Hepatocyte (in vitro differentiated cells): Measurements from ENCODE around the gene DCAF7. TPM values are rescaled to one million over a fixed set of nuclear protein-coding genes. Genes with fewer than 3 reads are reported as not detected.

ENCODE experiments used
- DNase-seq: peaks from one replicate; pipeline ENCODE4 v3.0.0-alpha.2; 2016; ENCODE audit warnings: low spot score
- H2AFZ ChIP-seq: fragments of 200-600 bp; sonication (generic); 2 replicates; pipeline ENCODE4 v1.6.0; 2016; ENCODE audit warnings: antibody characterized with exemption, mild to moderate bottlenecking
- H3K27ac ChIP-seq: fragments of 200-600 bp; sonication (generic); 2 replicates; pipeline ENCODE4 v1.5.1; 2016; ENCODE audit warnings: mild to moderate bottlenecking
- H3K27me3 ChIP-seq: fragments of 200-600 bp; sonication (generic); 2 replicates; pipeline ENCODE4 v1.6.1; 2016
- H3K36me3 ChIP-seq: fragments of 200-600 bp; sonication (generic); replicated peaks from 2 replicates; pipeline ENCODE4 v1.5.1; 2016; ENCODE audit warnings: low read depth; ENCODE audit not compliant: insufficient read depth
- H3K4me1 ChIP-seq: fragments of 200-600 bp; sonication (generic); 2 replicates; pipeline ENCODE4 v1.5.1; 2016; ENCODE audit warnings: mild to moderate bottlenecking, moderate library complexity; ENCODE audit not compliant: insufficient read depth
- H3K4me2 ChIP-seq: fragments of 200-600 bp; sonication (generic); 2 replicates; pipeline ENCODE4 v1.6.0; 2016
- H3K4me3 ChIP-seq: fragments of 200-600 bp; sonication (generic); 2 replicates; pipeline ENCODE4 v1.5.1; 2016; ENCODE audit warnings: mild to moderate bottlenecking
- H3K79me2 ChIP-seq: fragments of 200-600 bp; sonication (generic); 2 replicates; pipeline ENCODE4 v1.6.0; 2017; ENCODE audit warnings: mild to moderate bottlenecking
- H3K9me2 ChIP-seq: fragments of 200-600 bp; sonication (generic); replicated peaks from 2 replicates; pipeline ENCODE4 v1.6.0; 2017; ENCODE audit warnings: mild to moderate bottlenecking; ENCODE audit not compliant: insufficient read depth
- H3K9me3 ChIP-seq: fragments of 200-600 bp; sonication (generic); 2 replicates; pipeline ENCODE4 v1.5.1; 2016; ENCODE audit warnings: low read depth, mild to moderate bottlenecking
- H4K20me1 ChIP-seq: fragments of 200-600 bp; sonication (generic); 2 replicates; pipeline ENCODE4 v1.6.0; 2016; ENCODE audit warnings: mild to moderate bottlenecking; ENCODE audit not compliant: insufficient read depth, poor library complexity, severe bottlenecking
- EZH2 ChIP-seq: fragments of 200-600 bp; sonication (generic); IDR thresholded peaks from 2 replicates; pipeline ENCODE4 v1.6.1; 2016; ENCODE audit warnings: antibody characterized with exemption, mild to moderate bottlenecking, borderline replicate concordance
- EZH2phosphoT487 ChIP-seq: fragments of 200-600 bp; sonication (generic); IDR thresholded peaks from one replicate; pipeline ENCODE4 v1.6.1; 2018; ENCODE audit warnings: antibody characterized with exemption, mild to moderate bottlenecking, low read depth, moderate library complexity; ENCODE audit not compliant: unreplicated experiment, severe bottlenecking
- WGBS: methylation state at CpG from one replicate; pipeline ENCODE4 v1.1.6; 2016; ENCODE audit warnings: low lambda C conversion rate; ENCODE audit errors: missing lambda C conversion rate; 5-methylcytosine and 5-hydroxymethylcytosine counted together
- polyA plus RNA-seq: library from polyadenylated mRNA; unstranded; fragments of >200 nt; fragmentation: Nextera tagmentation; extraction: Ambion mirVana; gene quantifications from 2 replicates; pipeline ENCODE4 v1.2.1, GENCODE V29; 2016
- total RNA-seq: library from RNA; depleted of rRNA; stranded (reverse); fragments of >200 nt; gene quantifications from 2 replicates; pipeline ENCODE4 v1.2.3, GENCODE V29; 2014
- TF ChIP-seq, protein P1 (sequence below): fragments of 200-600 bp; sonication (generic); IDR thresholded peaks from 2 replicates; pipeline ENCODE4 v1.5.1; 2016; ENCODE audit warnings: antibody characterized with exemption, mild to moderate bottlenecking; ENCODE audit not compliant: poor library complexity

DCAF7 gene
- total and polyA plus RNA-seq, 2 experiments from 2014 or later = 53.0 to 56.5 TPM

DNA sequence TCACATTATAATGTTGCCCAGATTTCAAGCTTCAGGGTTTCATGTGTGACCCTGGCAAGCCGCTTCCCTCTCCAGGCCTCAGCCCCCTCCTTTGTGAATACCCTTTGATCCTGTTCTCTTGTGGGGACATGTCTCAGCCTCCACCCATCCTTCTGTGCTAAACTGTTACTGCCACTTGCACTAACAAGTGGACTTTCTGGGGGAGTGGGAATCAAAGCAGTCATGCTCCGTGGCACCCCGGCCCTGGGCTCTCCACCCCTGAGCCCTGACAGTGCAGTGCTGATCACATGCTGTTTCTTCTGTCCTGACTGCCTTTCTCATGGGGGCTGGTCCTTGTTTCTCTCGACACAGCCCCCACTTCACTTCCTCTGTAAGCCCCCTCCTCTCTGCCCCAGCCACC, 9.7 kb upstream of the DCAF7 start:
- H2AFZ ChIP-seq = no peak overlapping the region
- H3K4me1 ChIP-seq = no peaks in the 10 kb centered on the region
- no peaks in the 10 kb centered on the region for H3K79me2 ChIP-seq
- no peak overlapping the region for H3K27ac ChIP-seq
- H3K9me3 ChIP-seq = no peaks in the 10 kb centered on the region
- H3K4me2 ChIP-seq = no peak overlapping the region
- TF ChIP-seq EZH2 (no peak), EZH2phosphoT487 (no peak)
- TF ChIP-seq, protein P1, sequence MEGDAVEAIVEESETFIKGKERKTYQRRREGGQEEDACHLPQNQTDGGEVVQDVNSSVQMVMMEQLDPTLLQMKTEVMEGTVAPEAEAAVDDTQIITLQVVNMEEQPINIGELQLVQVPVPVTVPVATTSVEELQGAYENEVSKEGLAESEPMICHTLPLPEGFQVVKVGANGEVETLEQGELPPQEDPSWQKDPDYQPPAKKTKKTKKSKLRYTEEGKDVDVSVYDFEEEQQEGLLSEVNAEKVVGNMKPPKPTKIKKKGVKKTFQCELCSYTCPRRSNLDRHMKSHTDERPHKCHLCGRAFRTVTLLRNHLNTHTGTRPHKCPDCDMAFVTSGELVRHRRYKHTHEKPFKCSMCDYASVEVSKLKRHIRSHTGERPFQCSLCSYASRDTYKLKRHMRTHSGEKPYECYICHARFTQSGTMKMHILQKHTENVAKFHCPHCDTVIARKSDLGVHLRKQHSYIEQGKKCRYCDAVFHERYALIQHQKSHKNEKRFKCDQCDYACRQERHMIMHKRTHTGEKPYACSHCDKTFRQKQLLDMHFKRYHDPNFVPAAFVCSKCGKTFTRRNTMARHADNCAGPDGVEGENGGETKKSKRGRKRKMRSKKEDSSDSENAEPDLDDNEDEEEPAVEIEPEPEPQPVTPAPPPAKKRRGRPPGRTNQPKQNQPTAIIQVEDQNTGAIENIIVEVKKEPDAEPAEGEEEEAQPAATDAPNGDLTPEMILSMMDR = no peak
- peaks cover 13% of the 10 kb centered on the region for H3K27me3 ChIP-seq
- no peak overlapping the region for H3K4me3 ChIP-seq
- no peak for DNase-seq
- WGBS = 73% methylated on average over 4 of the region's 4 CpGs
- no peaks in the 10 kb centered on the region for H4K20me1 ChIP-seq
- no peaks in the 10 kb centered on the region for H3K9me2 ChIP-seq
- no peaks in the 10 kb centered on the region for H3K36me3 ChIP-seq

DNA sequence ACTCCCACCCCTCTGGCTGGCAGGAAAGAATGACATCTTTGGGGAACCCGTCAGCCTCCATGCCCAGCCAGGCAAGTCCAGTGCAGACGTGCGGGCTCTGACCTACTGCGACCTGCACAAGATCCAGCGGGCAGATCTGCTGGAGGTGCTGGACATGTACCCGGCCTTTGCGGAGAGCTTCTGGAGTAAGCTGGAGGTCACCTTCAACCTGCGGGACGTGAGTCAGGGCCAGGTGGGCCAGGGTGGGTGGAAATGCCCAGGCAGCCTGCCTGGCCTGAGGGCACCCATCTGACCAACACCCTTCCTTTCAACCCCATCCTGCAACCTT, 8.1 kb upstream of the DCAF7 start:
- Histone ChIP-seq H3K79me2 (no peaks in the 10 kb centered on the region), H2AFZ (no peak overlapping the region), H3K27me3 (peaks cover 13% of the 10 kb centered on the region), H3K9me3 (no peaks in the 10 kb centered on the region), H4K20me1 (no peaks in the 10 kb centered on the region), H3K4me3 (no peak overlapping the region), H3K4me2 (no peak overlapping the region), H3K4me1 (no peaks in the 10 kb centered on the region), H3K9me2 (no peaks in the 10 kb centered on the region), H3K36me3 (no peaks in the 10 kb centered on the region), H3K27ac (no peak overlapping the region)
- TF ChIP-seq EZH2 (no peak), EZH2phosphoT487 (no peak)
- TF ChIP-seq, protein P1 = no peak
- DNase-seq = no peak
- 98% methylated on average over 9 of the region's 9 CpGs for WGBS

DNA sequence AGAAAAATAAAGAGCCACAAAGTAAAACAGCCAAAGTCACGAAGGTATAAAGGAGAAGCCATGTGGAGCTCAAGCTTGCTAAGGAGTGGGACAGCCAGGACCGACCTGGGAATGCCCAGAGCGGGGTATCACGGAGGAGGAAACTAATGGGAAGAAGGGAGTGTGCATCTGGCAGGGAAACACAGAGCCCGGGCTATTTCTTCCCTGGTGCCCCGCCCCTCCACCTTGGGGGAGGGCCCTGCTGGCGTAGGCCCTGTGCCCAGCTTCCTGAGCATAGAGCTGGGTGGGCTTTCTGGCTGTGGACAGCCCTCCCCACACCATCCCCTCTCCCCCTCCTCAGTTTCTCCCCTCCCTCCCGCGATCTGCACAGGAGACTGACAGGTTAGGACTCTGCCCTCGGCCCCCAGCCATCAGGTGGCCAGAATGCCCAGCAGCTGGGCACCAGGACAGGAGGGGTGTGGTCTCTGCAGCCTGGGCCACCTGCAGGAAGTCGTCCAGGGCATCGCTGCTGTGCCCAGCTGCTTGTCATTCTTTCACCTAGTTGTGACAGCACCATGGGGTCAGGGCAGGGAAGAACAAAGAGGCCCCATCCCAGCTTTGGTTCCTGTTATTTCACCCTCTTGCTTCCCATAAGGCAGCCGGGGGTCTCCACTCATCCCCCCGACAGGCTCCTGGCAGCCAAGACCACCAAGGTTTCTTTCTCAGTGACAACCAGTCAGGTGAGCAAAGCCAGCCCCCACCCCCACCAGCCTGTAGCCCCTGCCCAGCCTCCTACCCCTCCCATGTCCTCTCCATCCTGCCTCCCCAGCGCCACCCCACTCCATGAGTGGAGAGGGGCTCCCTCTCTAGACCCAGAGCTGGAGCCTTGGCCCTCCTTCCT, 7.1 kb upstream of the DCAF7 start:
- TF ChIP-seq EZH2 (no peak), EZH2phosphoT487 (no peak)
- TF ChIP-seq, protein P1 = no peak
- Histone ChIP-seq H3K36me3 (no peaks in the 10 kb centered on the region), H3K4me1 (no peaks in the 10 kb centered on the region), H4K20me1 (no peaks in the 10 kb centered on the region), H3K27ac (no peak overlapping the region), H3K4me2 (no peak overlapping the region), H3K27me3 (peaks cover 10% of the 10 kb centered on the region), H2AFZ (no peak overlapping the region), H3K9me3 (no peaks in the 10 kb centered on the region), H3K9me2 (no peaks in the 10 kb centered on the region), H3K4me3 (no peak overlapping the region), H3K79me2 (no peaks in the 10 kb centered on the region)
- 75% methylated on average over 15 of the region's 15 CpGs for WGBS
- DNase-seq = peak; percentile 3
